Brain microvascular endothelial cell (primary cell): ENCODE measurements around the gene MACROD2.

Experiments used
- DNase-seq: peaks from one replicate; pipeline ENCODE4 v3.0.0-alpha.2; 2020
- H3K27ac ChIP-seq: fragments of 250-450 bp; sonication (Bioruptor Pico); 2 replicates; pipeline ENCODE4 v1.5.1; 2020; ENCODE audit warnings: mild to moderate bottlenecking, moderate library complexity
- H3K27me3 ChIP-seq: fragments of 250-450 bp; sonication (Bioruptor Pico); replicated peaks from 2 replicates; pipeline ENCODE4 v1.5.1; 2020; ENCODE audit warnings: mild to moderate bottlenecking
- H3K36me3 ChIP-seq: fragments of 250-450 bp; sonication (Bioruptor Pico); replicated peaks from 2 replicates; pipeline ENCODE4 v1.5.1; 2020; ENCODE audit warnings: mild to moderate bottlenecking
- H3K4me3 ChIP-seq: 2 replicates; pipeline ENCODE4 v1.5.1; 2011; ENCODE audit warnings: low read depth, mild to moderate bottlenecking, control low read depth, low read length, moderate library complexity
- in situ Hi-C: cut with HindIII; loops from 2 replicates; pipeline ENCODE4 v1.10.0; 2017; ENCODE audit warnings: low sequenced_read_pairs, low pct_ligation_motif_present
- TF ChIP-seq, protein P1 (sequence below): IDR thresholded peaks from 2 replicates; pipeline ENCODE4 v1.5.1; 2011; ENCODE audit warnings: low read depth, mild to moderate bottlenecking, moderate library complexity, low read length, control low read depth, inconsistent platforms; ENCODE audit errors: missing control alignments

MACROD2 gene

DNA sequence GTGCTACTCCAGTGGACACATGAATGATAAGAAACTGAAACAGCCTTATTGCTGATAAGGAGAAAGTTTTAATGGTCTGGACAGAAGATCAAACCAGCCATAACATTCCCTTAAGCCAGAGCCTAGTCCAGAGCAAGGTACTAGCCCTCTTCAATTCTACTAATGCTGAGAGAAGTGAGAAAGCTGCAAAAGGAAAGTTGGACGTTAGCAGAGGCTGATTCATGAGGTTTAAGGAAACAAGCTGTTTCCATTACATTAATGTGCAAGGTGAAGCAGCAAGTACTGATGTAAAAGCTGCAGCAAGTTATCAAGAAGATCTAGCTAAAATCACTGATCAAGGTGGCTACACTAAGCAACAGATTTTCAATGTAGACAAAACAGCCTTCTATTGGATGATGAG is 1943.5 kb downstream of the MACROD2 start:
- in situ Hi-C loops = no loop called here
- no peak for DNase-seq
- no peak overlapping the region for H3K4me3 ChIP-seq
- TF ChIP-seq, protein P1, sequence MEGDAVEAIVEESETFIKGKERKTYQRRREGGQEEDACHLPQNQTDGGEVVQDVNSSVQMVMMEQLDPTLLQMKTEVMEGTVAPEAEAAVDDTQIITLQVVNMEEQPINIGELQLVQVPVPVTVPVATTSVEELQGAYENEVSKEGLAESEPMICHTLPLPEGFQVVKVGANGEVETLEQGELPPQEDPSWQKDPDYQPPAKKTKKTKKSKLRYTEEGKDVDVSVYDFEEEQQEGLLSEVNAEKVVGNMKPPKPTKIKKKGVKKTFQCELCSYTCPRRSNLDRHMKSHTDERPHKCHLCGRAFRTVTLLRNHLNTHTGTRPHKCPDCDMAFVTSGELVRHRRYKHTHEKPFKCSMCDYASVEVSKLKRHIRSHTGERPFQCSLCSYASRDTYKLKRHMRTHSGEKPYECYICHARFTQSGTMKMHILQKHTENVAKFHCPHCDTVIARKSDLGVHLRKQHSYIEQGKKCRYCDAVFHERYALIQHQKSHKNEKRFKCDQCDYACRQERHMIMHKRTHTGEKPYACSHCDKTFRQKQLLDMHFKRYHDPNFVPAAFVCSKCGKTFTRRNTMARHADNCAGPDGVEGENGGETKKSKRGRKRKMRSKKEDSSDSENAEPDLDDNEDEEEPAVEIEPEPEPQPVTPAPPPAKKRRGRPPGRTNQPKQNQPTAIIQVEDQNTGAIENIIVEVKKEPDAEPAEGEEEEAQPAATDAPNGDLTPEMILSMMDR = no peak
- H3K36me3 ChIP-seq = no peaks in the 10 kb centered on the region
- no peaks in the 10 kb centered on the region for H3K27me3 ChIP-seq
- H3K27ac ChIP-seq = no peak overlapping the region

DNA sequence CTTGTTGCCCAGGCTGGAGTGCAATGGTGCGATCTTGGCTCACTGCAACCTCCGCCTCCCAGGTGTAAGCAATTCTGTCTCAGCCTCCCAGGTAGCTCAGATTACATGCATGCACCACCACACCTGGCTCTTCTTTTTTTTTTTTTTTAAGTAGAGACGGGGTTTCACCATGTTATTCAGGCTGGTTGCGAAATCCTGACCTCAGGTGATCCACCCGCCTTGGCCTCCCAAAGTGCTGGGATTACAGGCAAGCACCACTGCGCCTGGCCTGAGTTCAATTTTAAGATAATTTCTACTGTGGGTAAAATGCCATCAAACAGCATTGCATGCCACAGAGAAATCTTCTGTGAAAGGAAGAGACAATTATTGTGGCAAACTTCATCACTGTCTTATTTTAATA is 1944.8 kb downstream of the MACROD2 start:
- DNase-seq = no peak
- TF ChIP-seq, protein P1 = no peak
- Histone ChIP-seq H3K27ac (no peak overlapping the region), H3K4me3 (no peak overlapping the region), H3K27me3 (no peaks in the 10 kb centered on the region), H3K36me3 (no peaks in the 10 kb centered on the region)
- in situ Hi-C loops = no loop called here

DNA sequence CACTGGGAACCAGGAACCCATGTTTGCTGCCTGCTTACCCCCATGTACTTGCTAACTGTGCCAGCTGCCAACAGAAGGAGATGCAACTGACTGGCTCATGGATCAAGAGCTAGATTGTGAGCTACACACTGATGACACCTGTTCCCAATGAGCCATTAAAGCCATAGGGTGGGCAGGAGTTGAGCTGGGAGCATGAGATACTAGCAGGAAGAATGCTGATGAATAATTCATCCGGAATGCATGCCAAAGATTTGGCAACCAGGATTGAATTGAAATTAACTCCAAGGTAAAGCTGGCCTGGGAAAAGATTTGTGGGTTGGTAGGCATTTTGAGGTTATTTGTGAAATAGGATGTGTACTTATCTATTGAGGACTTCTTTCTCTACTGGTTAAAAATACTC is 1946.8 kb downstream of the MACROD2 start:
- H3K27me3 ChIP-seq = no peaks in the 10 kb centered on the region
- TF ChIP-seq, protein P1 = no peak
- DNase-seq = no peak
- H3K4me3 ChIP-seq = no peak overlapping the region
- in situ Hi-C loops = no loop called here
- H3K27ac ChIP-seq = no peak overlapping the region
- no peaks in the 10 kb centered on the region for H3K36me3 ChIP-seq

DNA sequence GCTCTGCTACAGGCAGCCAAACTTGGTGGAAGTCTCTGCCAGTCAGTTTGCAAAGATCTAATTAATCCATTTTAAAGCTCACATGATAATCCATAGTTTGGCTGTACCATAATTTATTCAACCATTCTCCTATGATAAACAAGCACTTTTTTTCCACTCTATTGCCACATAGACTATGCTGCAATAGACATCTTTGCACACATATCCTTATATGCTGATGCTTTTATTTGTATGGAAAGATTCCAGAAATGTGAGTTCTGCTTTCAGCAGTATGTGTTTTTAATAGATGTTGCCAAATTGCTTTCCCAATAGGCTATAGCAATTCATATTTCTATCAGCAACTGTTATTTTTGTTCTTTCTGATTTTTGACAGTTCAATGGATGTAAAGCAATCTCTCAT is 1950.0 kb downstream of the MACROD2 start:
- TF ChIP-seq, protein P1 = no peak
- no peaks in the 10 kb centered on the region for H3K36me3 ChIP-seq
- H3K4me3 ChIP-seq = no peak overlapping the region
- no peak overlapping the region for H3K27ac ChIP-seq
- H3K27me3 ChIP-seq = no peaks in the 10 kb centered on the region
- no peak for DNase-seq
- in situ Hi-C loops = no loop called here

DNA sequence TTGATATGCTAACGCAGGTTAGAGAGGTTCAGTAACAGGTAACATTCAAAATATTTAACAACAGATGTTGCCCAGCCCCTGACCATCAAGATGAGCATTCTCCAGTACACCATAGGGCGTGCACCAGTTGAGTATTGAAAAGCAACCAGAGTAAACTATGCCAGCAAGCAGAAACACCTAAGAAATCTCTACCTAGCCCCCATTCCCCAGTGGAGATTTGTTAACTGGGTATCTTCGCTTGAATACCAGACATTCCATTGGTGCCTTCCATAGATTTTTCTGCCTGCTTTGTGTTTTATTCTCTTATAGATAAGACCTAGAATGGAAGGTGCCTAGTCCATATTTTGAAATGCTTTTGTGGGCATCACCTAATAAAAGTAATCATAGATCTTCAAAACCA is 1954.1 kb downstream of the MACROD2 start:
- no peak overlapping the region for H3K4me3 ChIP-seq
- H3K27me3 ChIP-seq = no peaks in the 10 kb centered on the region
- DNase-seq = no peak
- in situ Hi-C loops = no loop called here
- no peaks in the 10 kb centered on the region for H3K36me3 ChIP-seq
- H3K27ac ChIP-seq = no peak overlapping the region
- TF ChIP-seq, protein P1 = no peak

DNA sequence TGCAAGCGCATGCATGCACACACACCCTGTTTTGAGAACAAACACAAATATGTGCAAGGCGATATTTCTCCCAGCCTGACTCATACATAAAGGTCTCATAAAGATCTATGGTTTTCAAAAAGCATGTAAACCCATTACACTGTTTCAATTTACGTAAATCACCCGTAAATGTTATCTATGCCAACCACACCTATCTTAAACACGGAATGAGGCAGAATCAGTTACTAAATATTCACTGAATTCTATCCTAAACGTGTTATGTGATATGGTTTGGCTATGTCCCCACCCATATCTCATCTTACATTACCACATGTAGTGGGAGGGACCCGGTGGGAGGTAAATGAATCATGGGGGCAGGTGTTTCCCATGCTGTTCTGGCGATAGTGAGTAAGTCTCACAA is 1956.3 kb downstream of the MACROD2 start:
- Histone ChIP-seq H3K4me3 (no peak overlapping the region), H3K27me3 (no peaks in the 10 kb centered on the region), H3K36me3 (no peaks in the 10 kb centered on the region), H3K27ac (no peak overlapping the region)
- in situ Hi-C loops = no loop called here
- no peak for DNase-seq
- TF ChIP-seq, protein P1 = no peak
